Caki2 (cell line): ENCODE data around the gene TRPM5. TPM values are rescaled to one million over a fixed set of nuclear protein-coding genes. Genes with fewer than 3 reads are reported as not detected.

Experiments used
- DNase-seq: peaks from one replicate; pipeline ENCODE4 v3.0.0-alpha.2; 2015; ENCODE audit warnings: low read depth
- in situ Hi-C: cut with HindIII; loops from 2 replicates; pipeline ENCODE4 v1.10.0; 2016; ENCODE audit warnings: low sequenced_read_pairs, low pct_unique_long_range_greater_than_20kb, mixed read lengths
- total RNA-seq: library from RNA; depleted of rRNA; stranded (reverse); fragments of >200 nt; shearing (Covaris generic); gene quantifications from 2 replicates; pipeline ENCODE4 v1.2.3, GENCODE V29; 2014; ENCODE audit warnings: low replicate concordance; rRNA removed

TRPM5 gene
- total RNA-seq, 1 experiment from 2014 or later: not detected

GRCh38 chr11:2402106-2402505, 42.2 kb downstream of the TRPM5 start:
- in situ Hi-C loops: no loop called here
- DNase-seq: no peak

- in situ Hi-C loops: no loop called here
- no peak for DNase-seq
Observed at GRCh38 chr11:2401436-2401984, 42.8 kb downstream of the TRPM5 start.

DNA sequence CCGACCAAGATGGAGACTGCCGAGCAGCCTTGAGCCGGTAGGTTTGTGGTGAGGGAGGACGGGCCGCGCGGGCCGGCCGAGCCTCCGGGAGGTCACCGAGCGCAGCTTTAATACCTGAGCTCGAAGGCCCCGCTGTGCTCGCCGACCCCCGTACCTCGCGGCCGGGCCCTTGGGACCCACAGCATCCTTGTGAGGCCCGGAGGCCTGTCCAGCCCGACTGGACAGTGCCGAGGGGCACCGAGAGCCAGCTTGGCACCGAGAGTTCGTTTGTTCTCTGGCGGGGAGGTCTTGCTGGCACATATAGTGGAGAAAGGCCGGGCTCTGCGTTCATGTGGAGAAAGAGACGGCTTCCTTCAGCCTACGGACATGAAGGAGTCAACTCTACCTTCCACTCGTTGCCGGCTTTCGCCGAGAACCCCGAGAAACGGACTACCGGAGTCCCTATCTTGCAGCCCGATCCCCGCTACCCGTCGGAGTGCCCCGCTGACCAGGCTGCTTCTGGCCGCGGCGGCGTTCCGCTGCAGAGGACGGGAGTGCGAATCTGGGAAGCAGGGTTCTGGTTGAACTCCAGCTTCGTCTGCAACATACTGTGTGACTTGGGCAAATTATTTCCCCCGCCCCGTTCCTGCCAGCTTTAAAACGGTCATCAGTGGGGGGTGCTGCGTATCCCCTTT, 43.4 kb downstream of the TRPM5 start:
- DNase-seq: no peak
- in situ Hi-C loops: no loop called here

DNA sequence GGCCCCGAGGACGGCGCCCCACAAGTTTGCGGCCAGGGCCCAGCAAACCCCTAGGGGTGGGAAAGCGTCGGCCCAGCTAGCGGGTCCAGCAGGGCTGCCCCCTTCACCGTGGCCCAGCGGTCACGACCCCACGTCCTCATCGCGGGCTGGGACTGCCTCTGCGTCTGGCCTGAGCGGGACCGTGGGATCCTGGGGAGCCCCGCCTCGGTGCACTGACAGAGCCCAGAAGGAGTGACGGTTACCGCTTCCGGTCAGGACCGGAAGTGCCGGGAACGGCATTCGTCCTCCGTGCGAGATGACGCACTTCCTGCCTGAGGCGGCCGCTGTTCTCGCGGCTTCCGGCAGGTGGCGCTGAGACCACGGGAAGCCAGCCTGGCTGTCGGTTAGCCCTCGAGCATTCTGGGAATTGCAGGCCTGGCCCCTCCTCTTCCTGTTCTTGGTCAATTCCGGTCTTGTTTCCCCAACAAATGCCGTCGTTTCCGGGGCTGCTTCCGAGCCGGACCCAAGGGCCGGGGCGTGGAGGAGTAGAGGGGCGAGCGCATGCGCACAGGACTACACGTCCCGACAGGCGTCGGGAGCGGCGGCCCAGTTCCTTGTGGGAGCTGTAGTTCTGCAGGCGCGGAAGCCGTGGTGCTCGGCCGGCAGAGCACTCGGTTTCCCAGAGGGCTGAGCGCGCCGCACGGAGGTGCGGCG, 44.1 kb downstream of the TRPM5 start, which contains the start of gene TSSC4:
TSS of gene TSSC4 (plus strand) at position 682 of the 693 bp plus-strand sequence. CDS start 1,884 bp downstream, outside the sequence.
- in situ Hi-C loops: no loop called here
- peak; percentile 100 for DNase-seq

GRCh38 chr11:2399488-2400068, 44.7 kb downstream of the TRPM5 start:
- in situ Hi-C loops: no loop called here
- peak; percentile 12 for DNase-seq

- in situ Hi-C loops: no loop called here
- DNase-seq: no peak
Observed at GRCh38 chr11:2398664-2399355, 45.5 kb downstream of the TRPM5 start.

- in situ Hi-C loops: no loop called here
- DNase-seq: no peak
Observed at GRCh38 chr11:2397005-2397404, 47.3 kb downstream of the TRPM5 start.

DNA sequence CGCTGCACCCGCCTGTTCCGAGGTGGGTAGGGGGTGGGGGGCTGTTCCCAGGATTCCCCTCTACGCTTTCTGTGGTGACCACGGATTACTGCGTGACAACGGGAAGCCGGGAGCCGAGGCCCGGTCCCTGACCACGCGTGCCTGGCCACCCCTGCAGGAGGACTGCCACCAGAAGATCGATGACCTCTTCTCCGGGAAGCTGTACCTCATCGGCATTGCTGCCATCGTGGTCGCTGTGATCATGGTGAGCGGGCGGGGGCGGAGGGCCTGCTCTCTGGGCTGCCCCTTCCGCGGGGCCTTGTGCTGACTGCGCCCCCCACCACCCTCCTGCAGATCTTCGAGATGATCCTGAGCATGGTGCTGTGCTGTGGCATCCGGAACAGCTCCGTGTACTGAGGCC, 47.8 kb downstream of the TRPM5 start:
- in situ Hi-C loops: no loop called here
- DNase-seq: no peak

DNA sequence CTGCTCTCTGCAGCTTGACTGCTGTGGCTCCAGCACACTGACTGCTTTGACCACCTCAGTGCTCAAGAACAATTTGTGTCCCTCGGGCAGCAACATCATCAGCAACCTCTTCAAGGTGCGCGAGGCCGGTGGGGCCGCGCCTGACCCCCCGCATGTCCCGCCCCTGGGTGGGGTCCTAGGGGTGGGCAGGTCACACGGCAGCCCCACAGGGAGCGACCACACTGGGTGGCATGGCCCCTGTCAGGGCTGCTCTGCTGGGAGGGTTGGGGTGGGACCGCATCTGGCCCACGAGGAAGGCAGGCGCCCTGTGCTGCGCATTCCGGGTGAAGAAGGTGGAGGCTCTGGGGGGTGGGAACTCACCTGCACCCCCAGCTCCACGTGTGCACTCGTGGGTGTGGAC, 48.5 kb downstream of the TRPM5 start:
- DNase-seq: no peak
- in situ Hi-C loops: no loop called here

- in situ Hi-C loops: no loop called here
- no peak for DNase-seq
Observed at GRCh38 chr11:2395211-2395730, 49.0 kb downstream of the TRPM5 start.

DNA sequence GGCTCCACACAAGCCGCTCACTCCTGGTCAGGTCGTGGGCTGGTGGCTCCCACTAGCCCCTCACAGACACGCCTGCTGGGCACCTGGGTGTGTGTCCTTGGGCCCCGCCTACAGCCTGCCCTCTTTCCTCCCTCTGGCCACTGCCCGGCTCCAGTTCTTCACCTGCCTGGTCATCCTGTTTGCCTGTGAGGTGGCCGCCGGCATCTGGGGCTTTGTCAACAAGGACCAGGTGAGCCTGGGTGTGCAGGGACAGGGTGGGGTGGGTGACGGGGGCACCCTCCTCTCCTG, 49.6 kb downstream of the TRPM5 start:
- DNase-seq: no peak
- in situ Hi-C loops: no loop called here

Other genes with a start within 250 kb of the TRPM5 start
- gene ASCL2, start 173.9 kb downstream of the TRPM5 start, total RNA-seq: not detected in 2 replicates
- gene C11orf21, start 142.6 kb downstream of the TRPM5 start, total RNA-seq: 0.68 TPM in 1 of 2 replicates, not detected in the other
- not detected in 2 replicates for gene TSPAN32, start 142.5 kb downstream of the TRPM5 start, total RNA-seq
- 88.8 and 134 TPM in 2 replicates for gene CD81, start 67.2 kb downstream of the TRPM5 start, total RNA-seq
- gene TSSC4, start 43.8 kb downstream of the TRPM5 start, total RNA-seq: 70.5 and 107 TPM in 2 replicates
- 3.9 TPM in 1 of 2 replicates, not detected in the other for gene KCNQ1, start 494 bp upstream of the TRPM5 start, total RNA-seq